ENCODE data around the gene ITPR1. TPM values are rescaled to one million over a fixed set of nuclear protein-coding genes. Genes with fewer than 3 reads are reported as not detected.

ITPR1 gene
- total and polyA plus RNA-seq, 2 of the 4 experiments (the other 2 are of a cell fraction): 1.8 to 5.7 TPM

- Histone ChIP-seq H3K4ac (ENCODE audit: low read depth, low read length) (no peak overlapping the region), H3K4me3 (ENCODE audit: insufficient read depth, low read depth, low read length) (no peak overlapping the region), H4K91ac (ENCODE audit: insufficient read depth, low read depth, low read length) (no peak overlapping the region), H2BK20ac (ENCODE audit: low read depth, low read length) (no peak overlapping the region), H3K36me3 (ENCODE audit: control insufficient read depth, insufficient read depth, low read length) (no peaks in the 10 kb centered on the region), H3K9ac (ENCODE audit: low read depth, low read length) (no peak overlapping the region), H2AK9ac (replicated peaks; ENCODE audit: low read depth, low read length, poor library complexity) (no peak overlapping the region), H2BK5ac (ENCODE audit: low read depth, low read length, poor library complexity, severe bottlenecking) (no peak overlapping the region), H4K5ac (ENCODE audit: low read depth, low read length) (no peak overlapping the region), H4K8ac (ENCODE audit: low read depth in 2 of 2, low read length in 2 of 2) (no peak overlapping the region), H2AK5ac (ENCODE audit: low read depth, low read length) (no peak overlapping the region), H3K27me3 (ENCODE audit: control insufficient read depth, insufficient read depth, low read length) (no peaks in the 10 kb centered on the region), H3K14ac (replicated peaks; ENCODE audit: low read depth, low read length) (no peak overlapping the region), H3K4me2 (ENCODE audit: low read depth, low read length) (no peak overlapping the region), H3K23ac (ENCODE audit: low read depth, low read length) (no peak overlapping the region), H2AFZ (replicated peaks; ENCODE audit: low read length, poor library complexity) (no peak overlapping the region), H2BK120ac (ENCODE audit: low read depth, low read length) (no peak overlapping the region), H3K9me3 (ENCODE audit: control insufficient read depth, insufficient read depth, low read length) (no peaks in the 10 kb centered on the region), H4K20me1 (ENCODE audit: insufficient read depth, low read length) (no peaks in the 10 kb centered on the region), H3K79me1 (ENCODE audit: low read depth in 1 of 2, low read length in 2 of 2) (no peaks in the 10 kb centered on the region), H3K18ac (ENCODE audit: low read depth, low read length) (no peak overlapping the region), H3K9me1 (ENCODE audit: insufficient read depth, low read length) (no peaks in the 10 kb centered on the region; the same call in 1 of the 2 replicates), H3K4me1 (ENCODE audit: control insufficient read depth, insufficient read depth, low read length) (no peaks in the 10 kb centered on the region; the same call in 1 of the 2 replicates), H3K27ac (ENCODE audit: insufficient read depth, low read length) (no peak overlapping the region), H3K56ac (ENCODE audit: extremely low read depth, insufficient read depth, low read length) (no peak overlapping the region), H2BK15ac (ENCODE audit: low read depth, low read length) (no peak overlapping the region)
- intact Hi-C loops (cut with micrococcal nuclease) (no loop called here), in situ Hi-C loops (cut with MboI; ENCODE audit: low sequenced_read_pairs) (no loop called here), dilution Hi-C loops (cut with HindIII; ENCODE audit: low sequenced_read_pairs, unreplicated experiment) (no loop called here)
- ChIA-PET CTCF (no interaction called here), POLR2A (ENCODE audit: unreplicated experiment) (no interaction called here)
- DNase-seq (no peak), ATAC-seq (ENCODE audit: low read depth) (no peak)
- WGBS, 2 experiments (ENCODE audit: extremely low coverage in 2 of 2, insufficient read length in 1 of 2): no CpG with 5 or more reads among the region's 3 CpGs
- no peak for TF ChIP-seq CHD1 (IDR thresholded peaks at IDR 0.05; ENCODE audit: low read depth, low read length)
- TF ChIP-seq SMC3 (IDR thresholded peaks at IDR 0.05; ENCODE audit: low read depth, low read length): no peak
- TF ChIP-seq RCOR1 (IDR thresholded peaks at IDR 0.05; ENCODE audit: insufficient replicate concordance, low read length): no peak
- no peak for TF ChIP-seq BHLHE40 (IDR thresholded peaks at IDR 0.05; ENCODE audit: low read depth, low read length)
- no peak for TF ChIP-seq MAFK (IDR thresholded peaks at IDR 0.05; ENCODE audit: low read depth, low read length)
- TF ChIP-seq RAD21 (IDR thresholded peaks at IDR 0.05; ENCODE audit: low read length): no peak
- no peak for TF ChIP-seq NFE2L2 (IDR thresholded peaks at IDR 0.05; ENCODE audit: low read depth, low read length)
- TF ChIP-seq, protein P1, sequence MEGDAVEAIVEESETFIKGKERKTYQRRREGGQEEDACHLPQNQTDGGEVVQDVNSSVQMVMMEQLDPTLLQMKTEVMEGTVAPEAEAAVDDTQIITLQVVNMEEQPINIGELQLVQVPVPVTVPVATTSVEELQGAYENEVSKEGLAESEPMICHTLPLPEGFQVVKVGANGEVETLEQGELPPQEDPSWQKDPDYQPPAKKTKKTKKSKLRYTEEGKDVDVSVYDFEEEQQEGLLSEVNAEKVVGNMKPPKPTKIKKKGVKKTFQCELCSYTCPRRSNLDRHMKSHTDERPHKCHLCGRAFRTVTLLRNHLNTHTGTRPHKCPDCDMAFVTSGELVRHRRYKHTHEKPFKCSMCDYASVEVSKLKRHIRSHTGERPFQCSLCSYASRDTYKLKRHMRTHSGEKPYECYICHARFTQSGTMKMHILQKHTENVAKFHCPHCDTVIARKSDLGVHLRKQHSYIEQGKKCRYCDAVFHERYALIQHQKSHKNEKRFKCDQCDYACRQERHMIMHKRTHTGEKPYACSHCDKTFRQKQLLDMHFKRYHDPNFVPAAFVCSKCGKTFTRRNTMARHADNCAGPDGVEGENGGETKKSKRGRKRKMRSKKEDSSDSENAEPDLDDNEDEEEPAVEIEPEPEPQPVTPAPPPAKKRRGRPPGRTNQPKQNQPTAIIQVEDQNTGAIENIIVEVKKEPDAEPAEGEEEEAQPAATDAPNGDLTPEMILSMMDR (conservative IDR thresholded peaks at IDR 0.05; ENCODE audit: low read depth, low read length): no peak
- TF ChIP-seq, protein P2, sequence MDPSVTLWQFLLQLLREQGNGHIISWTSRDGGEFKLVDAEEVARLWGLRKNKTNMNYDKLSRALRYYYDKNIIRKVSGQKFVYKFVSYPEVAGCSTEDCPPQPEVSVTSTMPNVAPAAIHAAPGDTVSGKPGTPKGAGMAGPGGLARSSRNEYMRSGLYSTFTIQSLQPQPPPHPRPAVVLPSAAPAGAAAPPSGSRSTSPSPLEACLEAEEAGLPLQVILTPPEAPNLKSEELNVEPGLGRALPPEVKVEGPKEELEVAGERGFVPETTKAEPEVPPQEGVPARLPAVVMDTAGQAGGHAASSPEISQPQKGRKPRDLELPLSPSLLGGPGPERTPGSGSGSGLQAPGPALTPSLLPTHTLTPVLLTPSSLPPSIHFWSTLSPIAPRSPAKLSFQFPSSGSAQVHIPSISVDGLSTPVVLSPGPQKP (IDR thresholded peaks at IDR 0.05; ENCODE audit: borderline replicate concordance, low read depth, low read length): no peak
- no peak for TF ChIP-seq MAZ (IDR thresholded peaks at IDR 0.05; ENCODE audit: borderline replicate concordance, low read depth, low read length)
- no peak for TF ChIP-seq MXI1 (IDR thresholded peaks at IDR 0.05; ENCODE audit: borderline replicate concordance, low read depth, low read length)
- TF ChIP-seq, protein P3, sequence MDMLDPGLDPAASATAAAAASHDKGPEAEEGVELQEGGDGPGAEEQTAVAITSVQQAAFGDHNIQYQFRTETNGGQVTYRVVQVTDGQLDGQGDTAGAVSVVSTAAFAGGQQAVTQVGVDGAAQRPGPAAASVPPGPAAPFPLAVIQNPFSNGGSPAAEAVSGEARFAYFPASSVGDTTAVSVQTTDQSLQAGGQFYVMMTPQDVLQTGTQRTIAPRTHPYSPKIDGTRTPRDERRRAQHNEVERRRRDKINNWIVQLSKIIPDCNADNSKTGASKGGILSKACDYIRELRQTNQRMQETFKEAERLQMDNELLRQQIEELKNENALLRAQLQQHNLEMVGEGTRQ (IDR thresholded peaks at IDR 0.05; ENCODE audit: low read depth, low read length): no peak
- no TSS peak for BruUV-seq (replicated peaks)
Observed at GRCh38 chr3:4496087-4496452, 2.9 kb downstream of the ITPR1 start.
